Panc1 (cell line): ENCODE measurements around the gene ARHGAP31. TPM values are rescaled to one million over a fixed set of nuclear protein-coding genes. Genes with fewer than 3 reads are reported as not detected.

Experiments
- ATAC-seq: fragments of 200-7000 bp; cut with Tn5 transposase; 2 replicates; pipeline ENCODE4 v1.9.1; 2020; ENCODE audit warnings: mild to moderate bottlenecking, moderate library complexity
- BruUV-seq: library from RNA; stranded (reverse); fragments of 400-500 nt; replicated peaks from 2 replicates; lab custom pipeline; 2021; lab: Mats Ljungman, UMichigan
- CTCF ChIA-PET: fragments of 300-600 bp; sonication (Branson Sonifier 250); formaldehyde crosslinking; loops from one replicate; lab custom pipeline; 2022; ENCODE audit warnings: antibody characterized with exemption; lab: Charles Lee
- POLR2A ChIA-PET: fragments of 300-600 bp; sonication (Branson Sonifier 250); formaldehyde crosslinking; loops from one replicate; lab custom pipeline; 2022; ENCODE audit warnings: antibody characterized with exemption; lab: Charles Lee
- DNase-seq: peaks from one replicate; pipeline ENCODE4 v3.0.0-alpha.2; 2010; ENCODE audit warnings: low read depth, low spot score
- H3K27ac ChIP-seq: 2 replicates; pipeline ENCODE4 v1.5.1; 2011; ENCODE audit warnings: mild to moderate bottlenecking, low read length, inconsistent platforms
- H3K27me3 ChIP-seq: fragments of 200-500 bp; sonication (Bioruptor generic); 2 replicates; pipeline ENCODE4 v1.6.0; 2014; ENCODE audit warnings: low read length, inconsistent platforms; ENCODE audit not compliant: control insufficient read depth, insufficient read depth
- H3K36me3 ChIP-seq: fragments of 200-500 bp; sonication (Bioruptor generic); 2 replicates; pipeline ENCODE4 v1.5.1; 2014; ENCODE audit warnings: inconsistent platforms, mild to moderate bottlenecking, low read length, moderate library complexity; ENCODE audit not compliant: control insufficient read depth, insufficient read depth
- H3K4me1 ChIP-seq: 2 replicates; pipeline ENCODE4 v1.5.1; 2011; ENCODE audit warnings: inconsistent platforms, mild to moderate bottlenecking, low read length, moderate library complexity; ENCODE audit not compliant: control insufficient read depth, insufficient read depth
- H3K4me3 ChIP-seq, 2 experiments: 2 replicates each; pipeline ENCODE4 v1.5.1; 2011 to 2012; ENCODE audit warnings: low read depth in 2 of 2, low read length in 2 of 2, mild to moderate bottlenecking in 2 of 2, inconsistent platforms in 1 of 2, moderate library complexity in 1 of 2
- H3K9me3 ChIP-seq: fragments of 200-500 bp; sonication (Bioruptor generic); 2 replicates; pipeline ENCODE4 v1.5.1; 2014; ENCODE audit warnings: low read depth, mild to moderate bottlenecking, inconsistent platforms, low read length, moderate library complexity; ENCODE audit not compliant: control insufficient read depth, insufficient read depth
- POLR2AphosphoS5 ChIP-seq: IDR thresholded peaks from 2 replicates; pipeline ENCODE4 v1.6.1; 2012; ENCODE audit warnings: mild to moderate bottlenecking, low read depth, low read length, moderate library complexity
- SIN3A ChIP-seq: IDR thresholded peaks from 2 replicates; pipeline ENCODE4 v1.6.1; 2012; ENCODE audit warnings: low read depth, mild to moderate bottlenecking, low read length, moderate library complexity, borderline replicate concordance; ENCODE audit not compliant: insufficient read depth
- TCF7L2 ChIP-seq: IDR thresholded peaks from 2 replicates; pipeline ENCODE4 v1.6.1; 2011; ENCODE audit warnings: mild to moderate bottlenecking, low read depth, low read length, inconsistent platforms
- in situ Hi-C: cut with HindIII; loops from 2 replicates; pipeline ENCODE4 v1.10.0; 2016; ENCODE audit warnings: low sequenced_read_pairs, low pct_unique_long_range_greater_than_20kb
- intact Hi-C: fragments of 100-400 bp; cut with micrococcal nuclease; formaldehyde crosslinking; loops from one replicate; pipeline ENCODE4 v1.10.0; 2022; ENCODE audit not compliant: unreplicated experiment
- total RNA-seq: library from RNA; stranded (reverse); gene quantifications from one replicate; pipeline ENCODE4 v1.2.1, GENCODE V29; 2021; ENCODE audit not compliant: unreplicated experiment
- TF ChIP-seq, protein P1 (sequence below), 2 experiments: IDR thresholded peaks; 2 replicates each; pipeline ENCODE4 v1.6.1; 2011 to 2012; ENCODE audit warnings: low read depth in 2 of 2, control low read depth in 1 of 2, low read length in 1 of 2, mild to moderate bottlenecking in 1 of 2, moderate library complexity in 1 of 2; ENCODE audit not compliant: insufficient read depth in 1 of 2
- TF ChIP-seq, protein P2 (sequence below): fragments of 450-650 bp; IDR thresholded peaks from 2 replicates; pipeline ENCODE4 v1.5.1; 2017; ENCODE audit warnings: mild to moderate bottlenecking

Gene ARHGAP31
- total RNA-seq, 1 experiment from 2014 or later = 7.6 TPM

DNA sequence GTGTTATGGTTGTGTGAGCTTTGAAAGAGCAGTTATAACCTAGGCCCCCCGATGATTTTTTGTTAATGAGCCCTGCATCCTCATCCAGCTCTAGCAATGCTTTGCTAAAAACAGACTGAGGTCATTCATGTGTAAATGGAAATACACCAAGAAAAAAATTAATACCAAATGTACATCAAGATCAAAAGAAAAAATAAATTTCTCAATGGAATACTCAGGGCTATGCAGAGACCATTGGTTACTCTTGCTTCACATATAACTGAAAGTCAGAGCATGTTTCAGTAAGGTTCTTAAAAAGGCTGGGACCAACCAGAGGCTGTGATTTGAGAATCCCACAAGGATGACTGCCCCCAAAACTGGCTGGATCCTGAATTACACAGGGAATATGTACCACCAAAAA lies 48.0 kb downstream of the ARHGAP31 start:
- intact Hi-C loops = no loop called here
- DNase-seq (no peak), ATAC-seq (no peak)
- no peak overlapping the region for H3K27ac ChIP-seq
- no peaks in the 10 kb centered on the region for H3K27me3 ChIP-seq
- in situ Hi-C loops = no loop called here
- BruUV-seq = no TSS peak
- H3K4me3 ChIP-seq = no peak overlapping the region
- POLR2A ChIA-PET = no interaction called here
- no peaks in the 10 kb centered on the region for H3K36me3 ChIP-seq
- TF ChIP-seq SIN3A (no peak), TCF7L2 (no peak), POLR2AphosphoS5 (no peak)
- TF ChIP-seq, protein P1, sequence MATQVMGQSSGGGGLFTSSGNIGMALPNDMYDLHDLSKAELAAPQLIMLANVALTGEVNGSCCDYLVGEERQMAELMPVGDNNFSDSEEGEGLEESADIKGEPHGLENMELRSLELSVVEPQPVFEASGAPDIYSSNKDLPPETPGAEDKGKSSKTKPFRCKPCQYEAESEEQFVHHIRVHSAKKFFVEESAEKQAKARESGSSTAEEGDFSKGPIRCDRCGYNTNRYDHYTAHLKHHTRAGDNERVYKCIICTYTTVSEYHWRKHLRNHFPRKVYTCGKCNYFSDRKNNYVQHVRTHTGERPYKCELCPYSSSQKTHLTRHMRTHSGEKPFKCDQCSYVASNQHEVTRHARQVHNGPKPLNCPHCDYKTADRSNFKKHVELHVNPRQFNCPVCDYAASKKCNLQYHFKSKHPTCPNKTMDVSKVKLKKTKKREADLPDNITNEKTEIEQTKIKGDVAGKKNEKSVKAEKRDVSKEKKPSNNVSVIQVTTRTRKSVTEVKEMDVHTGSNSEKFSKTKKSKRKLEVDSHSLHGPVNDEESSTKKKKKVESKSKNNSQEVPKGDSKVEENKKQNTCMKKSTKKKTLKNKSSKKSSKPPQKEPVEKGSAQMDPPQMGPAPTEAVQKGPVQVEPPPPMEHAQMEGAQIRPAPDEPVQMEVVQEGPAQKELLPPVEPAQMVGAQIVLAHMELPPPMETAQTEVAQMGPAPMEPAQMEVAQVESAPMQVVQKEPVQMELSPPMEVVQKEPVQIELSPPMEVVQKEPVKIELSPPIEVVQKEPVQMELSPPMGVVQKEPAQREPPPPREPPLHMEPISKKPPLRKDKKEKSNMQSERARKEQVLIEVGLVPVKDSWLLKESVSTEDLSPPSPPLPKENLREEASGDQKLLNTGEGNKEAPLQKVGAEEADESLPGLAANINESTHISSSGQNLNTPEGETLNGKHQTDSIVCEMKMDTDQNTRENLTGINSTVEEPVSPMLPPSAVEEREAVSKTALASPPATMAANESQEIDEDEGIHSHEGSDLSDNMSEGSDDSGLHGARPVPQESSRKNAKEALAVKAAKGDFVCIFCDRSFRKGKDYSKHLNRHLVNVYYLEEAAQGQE (IDR thresholded peaks at IDR 0.05; ENCODE audit: insufficient read depth in 1 of 2, low read depth in 2 of 2, low read length in 1 of 2) = no peak
- TF ChIP-seq, protein P2, sequence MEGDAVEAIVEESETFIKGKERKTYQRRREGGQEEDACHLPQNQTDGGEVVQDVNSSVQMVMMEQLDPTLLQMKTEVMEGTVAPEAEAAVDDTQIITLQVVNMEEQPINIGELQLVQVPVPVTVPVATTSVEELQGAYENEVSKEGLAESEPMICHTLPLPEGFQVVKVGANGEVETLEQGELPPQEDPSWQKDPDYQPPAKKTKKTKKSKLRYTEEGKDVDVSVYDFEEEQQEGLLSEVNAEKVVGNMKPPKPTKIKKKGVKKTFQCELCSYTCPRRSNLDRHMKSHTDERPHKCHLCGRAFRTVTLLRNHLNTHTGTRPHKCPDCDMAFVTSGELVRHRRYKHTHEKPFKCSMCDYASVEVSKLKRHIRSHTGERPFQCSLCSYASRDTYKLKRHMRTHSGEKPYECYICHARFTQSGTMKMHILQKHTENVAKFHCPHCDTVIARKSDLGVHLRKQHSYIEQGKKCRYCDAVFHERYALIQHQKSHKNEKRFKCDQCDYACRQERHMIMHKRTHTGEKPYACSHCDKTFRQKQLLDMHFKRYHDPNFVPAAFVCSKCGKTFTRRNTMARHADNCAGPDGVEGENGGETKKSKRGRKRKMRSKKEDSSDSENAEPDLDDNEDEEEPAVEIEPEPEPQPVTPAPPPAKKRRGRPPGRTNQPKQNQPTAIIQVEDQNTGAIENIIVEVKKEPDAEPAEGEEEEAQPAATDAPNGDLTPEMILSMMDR = no peak
- no peaks in the 10 kb centered on the region for H3K4me1 ChIP-seq
- CTCF ChIA-PET = no interaction called here
- H3K9me3 ChIP-seq = no peaks in the 10 kb centered on the region

DNA sequence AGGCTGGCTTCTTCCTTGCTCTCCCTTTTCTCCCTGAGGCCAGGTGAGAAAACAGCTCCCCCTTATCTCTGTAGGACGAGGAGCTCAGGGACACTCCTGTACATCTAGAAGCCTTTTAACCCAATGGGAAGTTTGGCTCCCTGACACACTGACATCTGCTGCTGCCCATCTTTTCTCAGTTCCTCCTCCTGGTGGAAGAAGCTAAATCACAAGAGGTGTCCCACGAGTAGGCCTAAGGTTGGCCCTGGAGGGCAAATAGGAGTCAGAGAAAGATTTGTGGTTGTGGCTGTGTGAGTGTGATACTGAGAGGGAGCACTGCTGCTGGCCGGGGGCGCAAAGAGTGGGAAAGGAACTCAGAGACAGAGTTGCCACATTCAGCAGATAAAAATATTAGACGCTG lies 49.5 kb downstream of the ARHGAP31 start:
- H3K4me1 ChIP-seq = no peaks in the 10 kb centered on the region
- intact Hi-C loops = no loop called here
- no peaks in the 10 kb centered on the region for H3K27me3 ChIP-seq
- ChIA-PET CTCF (no interaction called here), POLR2A (no interaction called here)
- TF ChIP-seq SIN3A (no peak), POLR2AphosphoS5 (no peak), TCF7L2 (no peak)
- TF ChIP-seq, protein P2 = no peak
- TF ChIP-seq, protein P1 (IDR thresholded peaks at IDR 0.05; ENCODE audit: insufficient read depth in 1 of 2, low read depth in 2 of 2, low read length in 1 of 2) = no peak
- ATAC-seq (no peak), DNase-seq (no peak)
- no TSS peak for BruUV-seq
- no peak overlapping the region for H3K4me3 ChIP-seq
- H3K27ac ChIP-seq = no peak overlapping the region
- H3K9me3 ChIP-seq = no peaks in the 10 kb centered on the region
- no peaks in the 10 kb centered on the region for H3K36me3 ChIP-seq
- in situ Hi-C loops = no loop called here
